Measurements from ENCODE around the gene DCK.
"Not testable (repeated sequence)": the region's sequence is repeated elsewhere in the genome, so short reads cannot be mapped to it uniquely, and the experiment has no call there.

Gene DCK

GRCh38 chr4:71004281-71004851, 10.9 kb downstream of the DCK start:
- DNase-seq, result peak; percentile 9

- DNase-seq, result not testable (repeated sequence)
Observed at GRCh38 chr4:71005025-71005424, 11.6 kb downstream of the DCK start.

- no peak for DNase-seq
Observed at GRCh38 chr4:71006203-71006907, 12.9 kb downstream of the DCK start.

GRCh38 chr4:71008196-71008595, 14.7 kb downstream of the DCK start:
- no peak for DNase-seq

GRCh38 chr4:71009086-71009485, 15.6 kb downstream of the DCK start:
- peak; percentile 70 for DNase-seq

- peak; percentile 72 for DNase-seq
Observed at GRCh38 chr4:71009890-71010588, 16.6 kb downstream of the DCK start.

GRCh38 chr4:71011451-71011850, 18.0 kb downstream of the DCK start:
- no peak for DNase-seq

GRCh38 chr4:71017391-71017790, 23.9 kb downstream of the DCK start:
- not testable (repeated sequence) for DNase-seq

- DNase-seq, result no peak
Observed at GRCh38 chr4:71020611-71021010, 27.2 kb downstream of the DCK start.

GRCh38 chr4:71025654-71026053, 32.2 kb downstream of the DCK start:
- no peak for DNase-seq

- peak; percentile 85 for DNase-seq
Observed at GRCh38 chr4:71026086-71026485, 32.6 kb downstream of the DCK start.

- no peak for DNase-seq
Observed at GRCh38 chr4:71027611-71028010, 34.2 kb downstream of the DCK start.

- DNase-seq, result no peak
Observed at GRCh38 chr4:71029504-71029903, 36.1 kb downstream of the DCK start.

- peak; percentile 85 for DNase-seq
Observed at GRCh38 chr4:71032106-71032505, 38.7 kb downstream of the DCK start.

GRCh38 chr4:71045256-71045655, 51.8 kb downstream of the DCK start:
- no peak for DNase-seq

- DNase-seq, result no peak
Observed at GRCh38 chr4:71049395-71049794, 55.9 kb downstream of the DCK start.

GRCh38 chr4:71050809-71051208, 57.4 kb downstream of the DCK start:
- peak; percentile 8 for DNase-seq

- DNase-seq, result no peak
Observed at GRCh38 chr4:71052034-71052433, 58.6 kb downstream of the DCK start.

- no peak for DNase-seq
Observed at GRCh38 chr4:71052716-71053115, 59.3 kb downstream of the DCK start.

GRCh38 chr4:71053613-71054012, 60.2 kb downstream of the DCK start:
- DNase-seq, result not testable (repeated sequence)

- DNase-seq, result not testable (repeated sequence)
Observed at GRCh38 chr4:71059573-71059972, 66.1 kb downstream of the DCK start.

GRCh38 chr4:71062436-71062835, 69.0 kb downstream of the DCK start:
- no peak for DNase-seq

GRCh38 chr4:71063711-71064110, 70.3 kb downstream of the DCK start:
- no peak for DNase-seq

- no peak for DNase-seq
Observed at GRCh38 chr4:71064521-71064920, 71.1 kb downstream of the DCK start.

Data from fibroblast of upper back skin (primary cell).